ENCODE results near the gene SLC29A1. TPM values are rescaled to one million over a fixed set of nuclear protein-coding genes. Genes with fewer than 3 reads are reported as not detected.
"Not testable (repeated sequence)": the region's sequence is repeated elsewhere in the genome, so short reads cannot be mapped to it uniquely, and the experiment has no call there.

Gene SLC29A1
- total RNA-seq, 1 experiment from 2014 or later, result 81.3 TPM

GRCh38 chr6:44194326-44194725 lies 29.1 kb upstream of the SLC29A1 start:
- POLR2A ChIA-PET, result no interaction called here

GRCh38 chr6:44196351-44196750 lies 27.0 kb upstream of the SLC29A1 start:
- POLR2A ChIA-PET; H3K9me3 Mint-ChIP-seq (ENCODE audit: unreplicated experiment); H3K4me3 Mint-ChIP-seq (ENCODE audit: unreplicated experiment); intact Hi-C loops (cut with micrococcal nuclease; ENCODE audit: unreplicated experiment); DNase-seq; H3K4me1 ChIP-seq; H3K36me3 ChIP-seq (ENCODE audit: control insufficient read depth, insufficient read depth, low read length); H3K36me3 Mint-ChIP-seq (ENCODE audit: insufficient read depth, unreplicated experiment); H3K9me3 ChIP-seq; H3K27me3 Mint-ChIP-seq (ENCODE audit: insufficient read depth, unreplicated experiment); H3K27me3 ChIP-seq (replicated peaks; ENCODE audit: control insufficient read depth, insufficient read depth, low read length); H3K4me1 Mint-ChIP-seq (ENCODE audit: low read depth, unreplicated experiment); CTCF ChIA-PET; H3K4me3 ChIP-seq (ENCODE audit: low read depth, low read length); BruUV-seq (replicated peaks); H3K27ac Mint-ChIP-seq (ENCODE audit: unreplicated experiment): not testable (repeated sequence)

More at GRCh38 chr6:44194326-44194725, 29.1 kb upstream of the SLC29A1 start:
- no peaks in the 10 kb centered on the region for H3K27me3 ChIP-seq (replicated peaks; ENCODE audit: control insufficient read depth, insufficient read depth, low read length)
- no TSS peak for BruUV-seq (replicated peaks)
- H3K36me3 ChIP-seq (ENCODE audit: control insufficient read depth, insufficient read depth, low read length), result no peaks in the 10 kb centered on the region
- Mint-ChIP-seq H3K27ac (ENCODE audit: unreplicated experiment) (no peak overlapping the region), H3K9me3 (ENCODE audit: unreplicated experiment) (no peaks in the 10 kb centered on the region), H3K4me1 (ENCODE audit: low read depth, unreplicated experiment) (no peaks in the 10 kb centered on the region), H3K4me3 (ENCODE audit: unreplicated experiment) (no peak overlapping the region), H3K36me3 (ENCODE audit: insufficient read depth, unreplicated experiment) (no peaks in the 10 kb centered on the region), H3K27me3 (ENCODE audit: insufficient read depth, unreplicated experiment) (no peaks in the 10 kb centered on the region)
- no peaks in the 10 kb centered on the region for H3K9me3 ChIP-seq
- intact Hi-C loops (cut with micrococcal nuclease; ENCODE audit: unreplicated experiment), result no loop called here
- H3K4me1 ChIP-seq, result no peaks in the 10 kb centered on the region
- TF ChIP-seq CTCF (IDR thresholded peaks at IDR 0.05; ENCODE audit: insufficient read depth in 1 of 2, low read depth in 1 of 2, low read length in 1 of 2, severe bottlenecking in 1 of 2, unreplicated experiment in 1 of 2), result no peak
- CTCF ChIA-PET, result no interaction called here
- DNase-seq, result no peak
- no peak overlapping the region for H3K4me3 ChIP-seq (ENCODE audit: low read depth, low read length)

- DNase-seq, result no peak
- no TSS peak for BruUV-seq (replicated peaks)
- no peaks in the 10 kb centered on the region for H3K36me3 Mint-ChIP-seq (ENCODE audit: insufficient read depth, unreplicated experiment)
- Histone ChIP-seq H3K4me1 (peaks cover 16% of the 10 kb centered on the region), H3K36me3 (ENCODE audit: control insufficient read depth, insufficient read depth, low read length) (no peaks in the 10 kb centered on the region), H3K4me3 (ENCODE audit: low read depth, low read length) (no peak overlapping the region), H3K9me3 (no peaks in the 10 kb centered on the region), H3K27me3 (replicated peaks; ENCODE audit: control insufficient read depth, insufficient read depth, low read length) (no peaks in the 10 kb centered on the region)
- intact Hi-C loops (cut with micrococcal nuclease; ENCODE audit: unreplicated experiment), result no loop called here
- ChIA-PET CTCF (no interaction called here), POLR2A (no interaction called here)
- H3K27ac Mint-ChIP-seq (ENCODE audit: unreplicated experiment), result no peak overlapping the region
- H3K4me3 Mint-ChIP-seq (ENCODE audit: unreplicated experiment), result no peak overlapping the region
- no peak for TF ChIP-seq CTCF (IDR thresholded peaks at IDR 0.05; ENCODE audit: insufficient read depth in 1 of 2, low read depth in 1 of 2, low read length in 1 of 2, severe bottlenecking in 1 of 2, unreplicated experiment in 1 of 2)
- H3K9me3 Mint-ChIP-seq (ENCODE audit: unreplicated experiment), result no peaks in the 10 kb centered on the region
- H3K4me1 Mint-ChIP-seq (ENCODE audit: low read depth, unreplicated experiment), result peaks cover 14% of the 10 kb centered on the region
- no peaks in the 10 kb centered on the region for H3K27me3 Mint-ChIP-seq (ENCODE audit: insufficient read depth, unreplicated experiment)
Measured at GRCh38 chr6:44198684-44199083, 24.7 kb upstream of the SLC29A1 start.

- Histone ChIP-seq H3K36me3 (ENCODE audit: control insufficient read depth, insufficient read depth, low read length) (no peaks in the 10 kb centered on the region), H3K4me3 (ENCODE audit: low read depth, low read length) (no peak overlapping the region), H3K4me1 (peaks cover 28% of the 10 kb centered on the region), H3K9me3 (no peaks in the 10 kb centered on the region), H3K27me3 (replicated peaks; ENCODE audit: control insufficient read depth, insufficient read depth, low read length) (no peaks in the 10 kb centered on the region)
- no TSS peak for BruUV-seq (replicated peaks)
- Mint-ChIP-seq H3K9me3 (ENCODE audit: unreplicated experiment) (no peaks in the 10 kb centered on the region), H3K36me3 (ENCODE audit: insufficient read depth, unreplicated experiment) (no peaks in the 10 kb centered on the region), H3K4me1 (ENCODE audit: low read depth, unreplicated experiment) (peaks cover 25% of the 10 kb centered on the region), H3K4me3 (ENCODE audit: unreplicated experiment) (no peak overlapping the region), H3K27me3 (ENCODE audit: insufficient read depth, unreplicated experiment) (no peaks in the 10 kb centered on the region), H3K27ac (ENCODE audit: unreplicated experiment) (no peak overlapping the region)
- intact Hi-C loops (cut with micrococcal nuclease; ENCODE audit: unreplicated experiment), result no loop called here
- POLR2A ChIA-PET, result no interaction called here
- CTCF ChIA-PET, result no interaction called here
- TF ChIP-seq CTCF (IDR thresholded peaks at IDR 0.05; ENCODE audit: insufficient read depth in 1 of 2, low read depth in 1 of 2, low read length in 1 of 2, severe bottlenecking in 1 of 2, unreplicated experiment in 1 of 2), result no peak
- no peak for DNase-seq
Measured at GRCh38 chr6:44199883-44200282, 23.5 kb upstream of the SLC29A1 start.
